ENCODE data around the gene HIP1. TPM values are rescaled to one million over a fixed set of nuclear protein-coding genes. Genes with fewer than 3 reads are reported as not detected.
"Not testable (repeated sequence)": the region's sequence is repeated elsewhere in the genome, so short reads cannot be mapped to it uniquely, and the experiment has no call there.

Gene HIP1
- total RNA-seq (10 to 100 TPM; 28.3 to 51.2 TPM), polyA plus RNA-seq (10 to 100 TPM; 10.2 to 28.9 TPM)
- long read RNA-seq, donor 1, full-length matches to known transcripts, result 2 of 22 reads
- long read RNA-seq, donor 1, partial matches to known transcripts, result 20 of 22 reads
- long read RNA-seq, donor 1, other reads (novel, unspliced or antisense), result 0 of 22 reads
- long read RNA-seq, donor 2, result 0 reads
- long read RNA-seq, donor 3, result 0 reads
- long read RNA-seq, donor 4, partial matches to known transcripts, result 7 of 7 reads
- long read RNA-seq, donor 4, other reads (novel, unspliced or antisense), result 0 of 7 reads
- long read RNA-seq, donor 5, partial matches to known transcripts, result 5 of 7 reads
- long read RNA-seq, donor 5, other reads (novel, unspliced or antisense), result 0 of 7 reads

DNA sequence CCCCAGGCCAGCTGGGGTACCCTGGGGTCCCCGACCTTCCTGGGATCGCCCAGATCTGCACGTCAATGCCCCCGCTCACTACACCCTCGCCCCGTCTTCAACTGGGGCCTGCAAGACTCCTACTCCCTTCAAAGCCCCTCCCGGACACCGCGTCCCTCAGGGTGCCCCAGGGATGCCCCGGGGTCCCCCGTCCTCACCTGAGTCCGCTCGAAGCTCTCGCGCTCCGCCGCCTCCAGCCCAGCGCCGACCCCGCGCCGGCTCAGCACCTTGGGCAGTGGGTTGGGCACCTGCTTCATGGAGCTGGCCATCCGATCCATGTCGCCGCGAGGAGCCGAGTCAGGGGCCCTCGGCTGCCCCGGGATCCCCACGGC is at the start of gene HIP1:
Gene HIP1 (minus strand): TSS at position 338 of the 371 bp plus-strand sequence. CDS start 21 bp downstream, at position 317.
- Histone ChIP-seq H3K27me3 (ENCODE audit: control insufficient read depth in 3 of 3, insufficient read depth in 3 of 3, low read length in 2 of 3) (no peaks in the 10 kb centered on the region), H3K9ac (ENCODE audit: insufficient read depth in 1 of 2, low read length in 2 of 2) (peak within 1 kb of the TSS; percentile 31 to 53), H3K36me3 (ENCODE audit: control insufficient read depth in 4 of 4, insufficient read depth in 4 of 4, low read length in 4 of 4) (no peaks in the 10 kb centered on the region), H3K4me3 (peak within 1 kb of the TSS; percentile 79), H3K9me3 (ENCODE audit: control insufficient read depth in 4 of 4, insufficient read depth in 3 of 4, low read length in 3 of 4) (no peaks in the 10 kb centered on the region), H3K4me1 (ENCODE audit: control insufficient read depth in 5 of 5, insufficient read depth in 5 of 5, low read length in 5 of 5) (peaks cover 0 to 14% (median 6%) of the 10 kb centered on the region in 5 donors), H3K27ac (ENCODE audit: low read depth in 1 of 2, low read length in 1 of 2) (peak within 1 kb of the TSS; percentile 75 to 92)
- 0 to 1% methylated on average over 30 of the region's 30 CpGs for WGBS, 2 donors
- DNase-seq (no peak), ATAC-seq (ENCODE audit: insufficient read depth, low FRiP score) (no peak)
- TF ChIP-seq, protein P1, sequence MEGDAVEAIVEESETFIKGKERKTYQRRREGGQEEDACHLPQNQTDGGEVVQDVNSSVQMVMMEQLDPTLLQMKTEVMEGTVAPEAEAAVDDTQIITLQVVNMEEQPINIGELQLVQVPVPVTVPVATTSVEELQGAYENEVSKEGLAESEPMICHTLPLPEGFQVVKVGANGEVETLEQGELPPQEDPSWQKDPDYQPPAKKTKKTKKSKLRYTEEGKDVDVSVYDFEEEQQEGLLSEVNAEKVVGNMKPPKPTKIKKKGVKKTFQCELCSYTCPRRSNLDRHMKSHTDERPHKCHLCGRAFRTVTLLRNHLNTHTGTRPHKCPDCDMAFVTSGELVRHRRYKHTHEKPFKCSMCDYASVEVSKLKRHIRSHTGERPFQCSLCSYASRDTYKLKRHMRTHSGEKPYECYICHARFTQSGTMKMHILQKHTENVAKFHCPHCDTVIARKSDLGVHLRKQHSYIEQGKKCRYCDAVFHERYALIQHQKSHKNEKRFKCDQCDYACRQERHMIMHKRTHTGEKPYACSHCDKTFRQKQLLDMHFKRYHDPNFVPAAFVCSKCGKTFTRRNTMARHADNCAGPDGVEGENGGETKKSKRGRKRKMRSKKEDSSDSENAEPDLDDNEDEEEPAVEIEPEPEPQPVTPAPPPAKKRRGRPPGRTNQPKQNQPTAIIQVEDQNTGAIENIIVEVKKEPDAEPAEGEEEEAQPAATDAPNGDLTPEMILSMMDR (IDR thresholded peaks at IDR 0.05; ENCODE audit: control extremely low read depth, extremely low read depth), result no peak

DNA sequence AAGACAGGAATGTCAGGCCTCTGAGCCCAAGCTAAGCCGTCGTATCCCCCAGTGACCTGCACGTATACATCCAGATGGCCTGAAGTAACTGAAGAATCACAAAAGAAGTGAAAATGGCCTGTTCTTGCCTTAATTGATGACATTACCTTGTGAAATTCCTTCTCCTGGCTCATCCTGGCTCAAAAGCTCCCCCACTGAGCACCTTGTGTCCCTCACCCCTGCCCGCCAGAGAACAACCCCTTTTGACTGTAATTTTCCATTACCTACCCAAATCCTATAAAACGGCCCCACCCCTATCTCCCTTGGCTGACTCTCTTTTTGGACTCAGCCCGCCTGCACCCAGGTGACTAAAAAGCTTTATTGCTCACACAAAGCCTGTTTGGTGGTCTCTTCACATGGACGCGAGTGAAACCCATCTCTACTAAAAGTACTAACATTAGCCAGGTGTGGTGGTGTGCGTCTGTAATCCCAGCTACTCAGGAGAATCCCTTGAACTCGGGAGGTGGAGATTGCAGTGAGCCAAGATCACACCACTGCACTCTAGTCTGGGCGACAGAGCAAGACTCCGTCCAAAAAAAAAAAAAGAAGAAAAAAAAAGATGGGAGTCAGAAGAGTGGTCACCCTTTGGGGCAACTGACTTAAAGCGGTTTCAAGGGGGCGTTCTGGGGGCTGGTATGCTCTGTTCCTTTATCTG is 49.6 kb upstream of the HIP1 start:
- H3K36me3 ChIP-seq (ENCODE audit: control insufficient read depth in 4 of 4, insufficient read depth in 4 of 4, low read length in 4 of 4); DNase-seq; H3K27me3 ChIP-seq (ENCODE audit: control insufficient read depth in 3 of 3, insufficient read depth in 3 of 3, low read length in 2 of 3); H3K4me1 ChIP-seq (ENCODE audit: control insufficient read depth in 5 of 5, insufficient read depth in 5 of 5, low read length in 5 of 5); H3K27ac ChIP-seq (ENCODE audit: low read depth in 1 of 2, low read length in 1 of 2); H3K9me3 ChIP-seq (ENCODE audit: control insufficient read depth in 4 of 4, insufficient read depth in 3 of 4, low read length in 3 of 4); H3K9ac ChIP-seq (ENCODE audit: insufficient read depth in 1 of 2, low read length in 2 of 2); H3K4me3 ChIP-seq; ATAC-seq (ENCODE audit: insufficient read depth, low FRiP score): not testable (repeated sequence)
- WGBS, 2 donors, result 74 to 80% methylated on average over 14 of the region's 14 CpGs

DNA sequence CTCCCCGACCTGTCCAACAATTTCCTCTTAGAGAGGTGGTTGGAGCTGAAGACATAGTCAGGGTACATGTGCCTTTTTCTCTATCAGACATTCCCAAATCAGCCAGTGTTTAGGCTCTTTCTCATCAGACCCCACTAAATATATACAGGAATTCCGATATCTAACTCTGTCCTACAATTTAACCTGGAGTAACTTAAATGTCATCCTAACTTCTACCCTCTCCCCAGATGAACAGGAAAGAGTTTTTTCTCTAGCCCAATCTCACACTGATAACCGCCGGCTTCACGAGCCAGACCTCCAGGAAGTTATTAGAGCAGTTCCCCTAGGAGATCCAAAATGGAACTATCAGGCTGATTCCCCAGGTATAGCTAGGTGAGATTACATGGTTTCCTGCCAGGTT is 44.3 kb upstream of the HIP1 start:
- H3K9me3 ChIP-seq (ENCODE audit: control insufficient read depth in 4 of 4, insufficient read depth in 3 of 4, low read length in 3 of 4); H3K27me3 ChIP-seq (ENCODE audit: control insufficient read depth in 3 of 3, insufficient read depth in 3 of 3, low read length in 2 of 3); ATAC-seq (ENCODE audit: insufficient read depth, low FRiP score); DNase-seq; H3K4me3 ChIP-seq; H3K4me1 ChIP-seq (ENCODE audit: control insufficient read depth in 5 of 5, insufficient read depth in 5 of 5, low read length in 5 of 5); H3K9ac ChIP-seq (ENCODE audit: insufficient read depth in 1 of 2, low read length in 2 of 2); H3K27ac ChIP-seq (ENCODE audit: low read depth in 1 of 2, low read length in 1 of 2); H3K36me3 ChIP-seq (ENCODE audit: control insufficient read depth in 4 of 4, insufficient read depth in 4 of 4, low read length in 4 of 4): not testable (repeated sequence)
- WGBS, 2 donors, result 86 to 88% methylated on average over 5 of the region's 5 CpGs

DNA sequence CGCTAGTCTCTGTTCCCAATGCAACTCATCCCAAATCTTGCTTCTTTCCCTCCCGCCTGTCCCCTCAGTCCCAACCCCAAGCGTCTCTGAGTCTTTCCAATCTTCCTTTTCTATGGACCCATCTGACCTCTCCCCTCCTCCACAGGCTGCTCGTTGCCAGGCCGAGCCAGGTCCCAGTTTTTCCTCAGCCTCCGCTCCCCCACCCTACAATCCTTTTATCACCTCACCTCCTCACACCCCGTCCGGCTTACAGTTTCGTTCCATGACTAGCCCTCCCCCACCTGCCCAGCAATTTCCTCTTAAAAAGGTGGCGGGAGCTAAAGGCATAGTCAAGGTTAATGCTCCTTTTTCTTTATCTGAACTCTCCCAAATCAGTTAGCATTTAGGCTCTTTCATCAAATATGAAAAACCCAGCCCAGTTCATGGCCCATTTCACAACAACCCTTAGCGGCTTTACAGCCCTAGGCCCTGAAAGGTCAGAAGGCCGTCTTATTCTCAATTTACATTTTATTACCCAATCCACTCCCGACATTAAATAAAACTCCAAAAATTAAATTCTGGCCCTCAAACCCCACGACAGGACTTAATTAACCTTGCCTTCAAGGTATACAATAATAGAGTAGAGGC is 42.0 kb upstream of the HIP1 start:
- not testable (repeated sequence) for H3K4me1 ChIP-seq (ENCODE audit: control insufficient read depth in 5 of 5, insufficient read depth in 5 of 5, low read length in 5 of 5); H3K36me3 ChIP-seq (ENCODE audit: control insufficient read depth in 4 of 4, insufficient read depth in 4 of 4, low read length in 4 of 4); H3K4me3 ChIP-seq; H3K9me3 ChIP-seq (ENCODE audit: control insufficient read depth in 4 of 4, insufficient read depth in 3 of 4, low read length in 3 of 4); DNase-seq; H3K9ac ChIP-seq (ENCODE audit: insufficient read depth in 1 of 2, low read length in 2 of 2); ATAC-seq (ENCODE audit: insufficient read depth, low FRiP score); H3K27me3 ChIP-seq (ENCODE audit: control insufficient read depth in 3 of 3, insufficient read depth in 3 of 3, low read length in 2 of 3); H3K27ac ChIP-seq (ENCODE audit: low read depth in 1 of 2, low read length in 1 of 2)
- 65 to 80% methylated on average over 14 of the region's 14 CpGs for WGBS, 2 donors

DNA sequence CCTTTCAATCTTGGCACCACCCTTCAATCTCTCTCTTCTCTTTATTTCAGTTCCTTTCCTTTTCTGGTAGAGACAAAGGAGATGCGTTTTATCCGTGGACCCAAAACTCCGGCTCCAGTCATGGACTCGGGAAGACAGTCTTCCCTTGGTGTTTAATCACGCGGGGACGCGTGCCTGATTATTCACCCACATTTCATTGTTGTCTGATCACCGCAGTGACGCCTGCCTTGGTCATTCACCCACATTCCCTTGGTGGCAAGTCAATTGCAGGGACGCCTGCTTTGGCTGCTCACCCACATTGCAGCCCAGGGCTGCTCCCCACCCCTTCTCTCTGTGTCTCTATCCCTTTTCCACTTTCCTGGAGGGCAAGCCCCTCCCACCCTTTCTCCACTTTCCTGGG is 40.8 kb upstream of the HIP1 start:
- ATAC-seq (ENCODE audit: insufficient read depth, low FRiP score); H3K36me3 ChIP-seq (ENCODE audit: control insufficient read depth in 4 of 4, insufficient read depth in 4 of 4, low read length in 4 of 4); H3K9ac ChIP-seq (ENCODE audit: insufficient read depth in 1 of 2, low read length in 2 of 2); H3K9me3 ChIP-seq (ENCODE audit: control insufficient read depth in 4 of 4, insufficient read depth in 3 of 4, low read length in 3 of 4); H3K27me3 ChIP-seq (ENCODE audit: control insufficient read depth in 3 of 3, insufficient read depth in 3 of 3, low read length in 2 of 3); H3K4me1 ChIP-seq (ENCODE audit: control insufficient read depth in 5 of 5, insufficient read depth in 5 of 5, low read length in 5 of 5); H3K27ac ChIP-seq (ENCODE audit: low read depth in 1 of 2, low read length in 1 of 2); DNase-seq; H3K4me3 ChIP-seq: not testable (repeated sequence)
- WGBS, 2 donors, result 84 to 87% methylated on average over 11 of the region's 11 CpGs

DNA sequence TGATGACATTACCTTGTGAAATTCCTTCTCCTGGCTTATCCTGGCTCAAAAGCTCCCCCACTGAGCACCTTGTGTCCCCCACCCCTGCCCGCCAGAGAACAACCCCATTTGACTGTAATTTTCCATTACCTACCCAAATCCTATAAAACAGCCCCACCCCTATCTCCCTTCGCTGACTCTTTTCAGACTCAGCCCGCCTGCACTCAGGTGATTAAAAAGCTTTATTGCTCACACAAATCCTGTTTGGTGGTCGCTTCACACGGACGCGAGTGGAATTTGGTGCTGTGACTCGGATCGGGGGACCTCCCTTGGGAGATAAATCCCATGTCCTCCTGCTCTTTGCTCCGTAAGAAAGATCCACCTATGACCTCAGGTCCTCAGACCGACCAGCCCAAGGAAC is 40.3 kb upstream of the HIP1 start:
- not testable (repeated sequence) for H3K27me3 ChIP-seq (ENCODE audit: control insufficient read depth in 3 of 3, insufficient read depth in 3 of 3, low read length in 2 of 3); H3K27ac ChIP-seq (ENCODE audit: low read depth in 1 of 2, low read length in 1 of 2); H3K4me3 ChIP-seq; H3K9ac ChIP-seq (ENCODE audit: insufficient read depth in 1 of 2, low read length in 2 of 2); H3K9me3 ChIP-seq (ENCODE audit: control insufficient read depth in 4 of 4, insufficient read depth in 3 of 4, low read length in 3 of 4); H3K4me1 ChIP-seq (ENCODE audit: control insufficient read depth in 5 of 5, insufficient read depth in 5 of 5, low read length in 5 of 5); ATAC-seq (ENCODE audit: insufficient read depth, low FRiP score); H3K36me3 ChIP-seq (ENCODE audit: control insufficient read depth in 4 of 4, insufficient read depth in 4 of 4, low read length in 4 of 4); DNase-seq
- WGBS, 2 donors, result 79 to 81% methylated on average over 11 of the region's 11 CpGs
